Osteoblast (primary cell): ENCODE measurements around the gene ERCC8. TPM values are rescaled to one million over a fixed set of nuclear protein-coding genes. Genes with fewer than 3 reads are reported as not detected.

Source experiments
- DNase-seq: peaks from one replicate; pipeline ENCODE4 v3.0.0; 2011; ENCODE audit warnings: low spot score, mixed read lengths; ENCODE audit not compliant: insufficient read length; ENCODE audit errors: missing footprints
- H2AFZ ChIP-seq: 2 replicates; pipeline ENCODE4 v1.6.0; 2011; ENCODE audit warnings: mild to moderate bottlenecking, low read length
- H3K27ac ChIP-seq: 2 replicates; pipeline ENCODE4 v1.5.1; 2011; ENCODE audit warnings: mild to moderate bottlenecking, low read depth, low read length, moderate library complexity
- H3K27me3 ChIP-seq: 2 replicates; pipeline ENCODE4 v1.6.0; 2012; ENCODE audit warnings: mild to moderate bottlenecking, control low read depth, inconsistent platforms, low read length, moderate library complexity; ENCODE audit not compliant: insufficient read depth
- H3K36me3 ChIP-seq: 2 replicates; pipeline ENCODE4 v1.5.1; 2011; ENCODE audit warnings: mild to moderate bottlenecking, low read length, control low read depth, moderate library complexity; ENCODE audit not compliant: insufficient read depth
- H3K4me1 ChIP-seq: 2 replicates; pipeline ENCODE4 v1.5.1; 2011; ENCODE audit warnings: mild to moderate bottlenecking, low read length, control low read depth, moderate library complexity; ENCODE audit not compliant: insufficient read depth
- H3K4me2 ChIP-seq: 2 replicates; pipeline ENCODE4 v1.6.0; 2011; ENCODE audit warnings: mild to moderate bottlenecking, low read length; ENCODE audit not compliant: insufficient read depth
- H3K4me3 ChIP-seq: fragments of 200-600 bp; sonication (generic); 3 replicates; pipeline ENCODE4 v1.5.1; 2012; ENCODE audit warnings: mild to moderate bottlenecking, low read length, inconsistent platforms; ENCODE audit not compliant: insufficient read depth
- H3K79me2 ChIP-seq: 2 replicates; pipeline ENCODE4 v1.6.0; 2012; ENCODE audit warnings: mild to moderate bottlenecking, low read length, control low read depth, inconsistent platforms; ENCODE audit not compliant: insufficient read depth
- H3K9me3 ChIP-seq: 2 replicates; pipeline ENCODE4 v1.5.1; 2011; ENCODE audit warnings: low read depth, low read length, control low read depth
- H4K20me1 ChIP-seq: 2 replicates; pipeline ENCODE4 v1.6.0; 2012; ENCODE audit warnings: mild to moderate bottlenecking, low read length, control low read depth; ENCODE audit not compliant: insufficient read depth
- total RNA-seq: library from RNA; depleted of rRNA; stranded (reverse); fragments of >200 nt; gene quantifications from 2 replicates; pipeline ENCODE4 v1.2.3, GENCODE V29; 2012
- TF ChIP-seq, protein P1 (sequence below): IDR thresholded peaks from 2 replicates; pipeline ENCODE4 v1.5.1; 2011; ENCODE audit warnings: mild to moderate bottlenecking, low read depth, low read length, moderate library complexity; ENCODE audit errors: extremely low read depth

The ERCC8 gene
- total RNA-seq, 1 donor = 23.2 TPM

DNA sequence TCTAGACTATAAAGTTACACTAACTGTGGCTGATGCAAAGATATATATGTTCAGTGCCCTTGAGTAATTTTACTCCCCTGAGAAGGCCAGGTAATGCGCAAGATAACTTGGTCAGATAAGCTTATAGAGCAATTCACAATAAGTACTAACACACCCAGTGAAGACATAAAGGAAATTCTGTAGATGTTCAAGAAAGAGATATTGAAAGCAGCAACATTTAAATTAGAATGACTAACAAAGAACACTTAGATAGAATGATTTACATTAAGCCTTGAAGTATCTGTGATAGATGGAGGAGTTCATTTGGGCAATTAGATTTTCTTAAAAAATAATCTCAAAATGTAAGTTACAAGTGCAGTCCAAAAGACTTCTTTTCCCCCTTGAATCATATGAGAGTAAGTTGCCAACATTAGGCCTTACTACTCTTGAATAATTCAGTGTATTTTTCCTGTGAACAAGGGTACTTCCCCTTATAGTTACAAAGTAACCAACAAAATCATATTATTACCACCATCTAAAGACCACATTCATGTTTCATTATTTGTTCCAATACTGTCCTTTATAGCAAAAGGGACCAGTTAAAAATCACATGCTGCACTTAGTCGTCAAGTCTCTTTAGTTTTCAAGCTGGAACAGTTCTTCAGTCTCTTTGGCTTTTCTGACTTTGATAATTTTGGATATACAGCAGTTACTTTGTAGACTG, 56.4 kb downstream of the ERCC8 start:
- TF ChIP-seq, protein P1, sequence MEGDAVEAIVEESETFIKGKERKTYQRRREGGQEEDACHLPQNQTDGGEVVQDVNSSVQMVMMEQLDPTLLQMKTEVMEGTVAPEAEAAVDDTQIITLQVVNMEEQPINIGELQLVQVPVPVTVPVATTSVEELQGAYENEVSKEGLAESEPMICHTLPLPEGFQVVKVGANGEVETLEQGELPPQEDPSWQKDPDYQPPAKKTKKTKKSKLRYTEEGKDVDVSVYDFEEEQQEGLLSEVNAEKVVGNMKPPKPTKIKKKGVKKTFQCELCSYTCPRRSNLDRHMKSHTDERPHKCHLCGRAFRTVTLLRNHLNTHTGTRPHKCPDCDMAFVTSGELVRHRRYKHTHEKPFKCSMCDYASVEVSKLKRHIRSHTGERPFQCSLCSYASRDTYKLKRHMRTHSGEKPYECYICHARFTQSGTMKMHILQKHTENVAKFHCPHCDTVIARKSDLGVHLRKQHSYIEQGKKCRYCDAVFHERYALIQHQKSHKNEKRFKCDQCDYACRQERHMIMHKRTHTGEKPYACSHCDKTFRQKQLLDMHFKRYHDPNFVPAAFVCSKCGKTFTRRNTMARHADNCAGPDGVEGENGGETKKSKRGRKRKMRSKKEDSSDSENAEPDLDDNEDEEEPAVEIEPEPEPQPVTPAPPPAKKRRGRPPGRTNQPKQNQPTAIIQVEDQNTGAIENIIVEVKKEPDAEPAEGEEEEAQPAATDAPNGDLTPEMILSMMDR = no peak
- no peak overlapping the region for H3K27ac ChIP-seq
- no peak overlapping the region for H3K4me2 ChIP-seq
- peaks cover 6% of the 10 kb centered on the region for H3K36me3 ChIP-seq
- no peaks in the 10 kb centered on the region for H3K79me2 ChIP-seq
- H3K9me3 ChIP-seq = no peaks in the 10 kb centered on the region
- no peak overlapping the region for H3K4me3 ChIP-seq
- no peaks in the 10 kb centered on the region for H3K4me1 ChIP-seq
- H4K20me1 ChIP-seq = no peaks in the 10 kb centered on the region
- H3K27me3 ChIP-seq = no peaks in the 10 kb centered on the region
- H2AFZ ChIP-seq = no peak overlapping the region
- no peak for DNase-seq

DNA sequence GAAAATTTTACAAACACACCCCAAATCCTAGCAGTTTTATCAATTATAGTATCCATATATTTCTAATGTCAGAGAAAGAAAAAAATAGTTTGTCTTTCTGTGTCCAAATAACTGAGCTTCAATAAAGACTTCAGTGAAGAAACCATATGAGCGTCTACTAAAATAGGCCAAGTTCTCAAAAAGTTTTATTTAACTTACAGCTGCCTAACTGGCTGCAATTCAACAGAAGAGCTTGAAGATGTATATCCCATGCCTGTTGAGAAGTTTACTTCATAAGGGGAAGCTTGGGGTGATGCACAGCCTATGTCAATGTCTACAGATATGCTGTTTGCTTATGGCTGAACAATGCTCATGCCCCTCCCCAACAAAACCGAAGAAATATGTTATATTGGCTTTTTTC, 57.1 kb downstream of the ERCC8 start:
- Histone ChIP-seq H3K79me2 (no peaks in the 10 kb centered on the region), H3K4me3 (no peak overlapping the region), H3K36me3 (peaks cover 4% of the 10 kb centered on the region), H3K27me3 (no peaks in the 10 kb centered on the region), H3K4me2 (no peak overlapping the region), H3K9me3 (no peaks in the 10 kb centered on the region), H2AFZ (no peak overlapping the region), H3K27ac (no peak overlapping the region), H4K20me1 (no peaks in the 10 kb centered on the region), H3K4me1 (no peaks in the 10 kb centered on the region)
- DNase-seq = peak; percentile 35
- TF ChIP-seq, protein P1 = no peak

DNA sequence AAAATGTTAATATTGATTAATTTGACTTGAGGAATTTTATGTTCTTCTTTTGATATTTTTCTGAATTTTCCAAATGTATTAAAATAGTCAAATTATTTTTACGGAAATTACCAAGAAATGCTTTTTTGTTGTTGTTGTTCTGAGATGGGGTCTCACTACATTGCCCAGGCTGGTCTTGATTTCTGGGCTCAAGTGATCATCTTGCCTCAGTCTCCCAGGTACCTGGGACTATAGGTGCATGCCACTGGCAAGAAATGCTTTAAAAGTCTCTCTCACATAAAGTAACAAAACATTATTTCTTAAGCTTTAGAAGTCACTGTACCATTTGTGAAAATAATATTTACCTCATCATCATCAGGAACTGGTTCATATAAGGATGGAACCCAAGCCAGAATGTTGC, 57.8 kb downstream of the ERCC8 start:
- H3K36me3 ChIP-seq = no peaks in the 10 kb centered on the region
- DNase-seq = no peak
- no peaks in the 10 kb centered on the region for H3K9me3 ChIP-seq
- H4K20me1 ChIP-seq = no peaks in the 10 kb centered on the region
- H3K79me2 ChIP-seq = no peaks in the 10 kb centered on the region
- H2AFZ ChIP-seq = no peak overlapping the region
- H3K27me3 ChIP-seq = no peaks in the 10 kb centered on the region
- no peaks in the 10 kb centered on the region for H3K4me1 ChIP-seq
- H3K4me2 ChIP-seq = no peak overlapping the region
- no peak overlapping the region for H3K27ac ChIP-seq
- TF ChIP-seq, protein P1 = no peak
- H3K4me3 ChIP-seq = no peak overlapping the region

DNA sequence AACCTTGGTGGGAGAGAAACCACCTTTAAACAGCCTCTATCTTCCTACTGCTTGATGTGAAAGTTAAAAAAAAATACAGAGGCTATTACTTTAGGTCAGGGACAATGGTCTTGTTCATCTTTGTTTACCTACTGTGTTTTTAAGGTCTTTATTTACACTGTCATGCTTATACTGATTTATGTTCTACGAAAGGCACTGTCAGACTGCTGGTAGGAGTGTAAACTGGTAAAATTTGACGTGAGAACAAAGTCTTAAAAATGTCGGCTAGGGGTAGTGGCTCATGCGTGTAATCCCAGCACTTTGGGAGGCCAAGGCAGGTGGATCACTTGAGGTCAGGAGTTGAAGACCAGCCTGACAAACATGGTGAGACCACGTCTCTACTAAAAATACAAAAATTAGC, 58.7 kb downstream of the ERCC8 start:
- TF ChIP-seq, protein P1 = no peak

More for the DNA sequence above, 58.7 kb downstream of the ERCC8 start:
- Histone ChIP-seq H3K27me3 (no peaks in the 10 kb centered on the region), H3K9me3 (no peaks in the 10 kb centered on the region), H3K4me2 (no peak overlapping the region), H3K27ac (no peak overlapping the region), H3K4me1 (no peaks in the 10 kb centered on the region), H4K20me1 (no peaks in the 10 kb centered on the region), H3K4me3 (no peak overlapping the region), H3K79me2 (no peaks in the 10 kb centered on the region), H2AFZ (no peak overlapping the region), H3K36me3 (no peaks in the 10 kb centered on the region)
- no peak for DNase-seq
